HUDEP-2 (cell line): ENCODE results near the gene TOB1.
"Not testable (repeated sequence)": the region's sequence is repeated elsewhere in the genome, so short reads cannot be mapped to it uniquely, and the experiment has no call there.

Experiments used
- DNase-seq, 76 experiments: peaks; one replicate each; lab custom pipeline; 2025; ENCODE audit not compliant: unreplicated experiment in 76 of 76; lab: John Stamatoyannopoulos, UW

The TOB1 gene

GRCh38 chr17:50871364-50871763 is 5.2 kb upstream of the TOB1 start:
- DNase-seq = no peak

GRCh38 chr17:50868602-50869001 is 2.4 kb upstream of the TOB1 start:
- DNase-seq = no peak

DNA sequence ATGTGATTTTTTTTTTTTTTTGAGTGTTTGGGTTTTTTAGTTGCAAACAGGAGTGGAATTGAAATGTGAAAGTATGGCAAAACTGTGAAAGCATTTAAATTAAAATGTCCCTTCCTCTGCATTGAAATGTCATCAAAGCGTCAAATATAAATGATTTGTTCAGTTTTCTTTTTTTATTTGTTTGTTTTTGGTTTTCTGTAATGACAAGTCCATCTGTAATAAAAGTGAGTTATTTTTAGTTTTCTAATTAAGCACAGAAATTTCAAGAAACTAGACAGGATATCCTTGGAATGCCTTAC is 1.9 kb upstream of the TOB1 start:
- DNase-seq = no peak

GRCh38 chr17:50867363-50868139 is 1.4 kb upstream of the TOB1 start:
- DNase-seq = peak in 74 of 76 experiments; percentile 51 to 93 (median 82)

GRCh38 chr17:50866950-50867362 is 802 bp upstream of the TOB1 start:
- peak in 47 of 76 experiments; percentile 37 to 92 (median 59) for DNase-seq

GRCh38 chr17:50865868-50866260 is 290 bp downstream of the TOB1 start:
- DNase-seq = no peak

DNA sequence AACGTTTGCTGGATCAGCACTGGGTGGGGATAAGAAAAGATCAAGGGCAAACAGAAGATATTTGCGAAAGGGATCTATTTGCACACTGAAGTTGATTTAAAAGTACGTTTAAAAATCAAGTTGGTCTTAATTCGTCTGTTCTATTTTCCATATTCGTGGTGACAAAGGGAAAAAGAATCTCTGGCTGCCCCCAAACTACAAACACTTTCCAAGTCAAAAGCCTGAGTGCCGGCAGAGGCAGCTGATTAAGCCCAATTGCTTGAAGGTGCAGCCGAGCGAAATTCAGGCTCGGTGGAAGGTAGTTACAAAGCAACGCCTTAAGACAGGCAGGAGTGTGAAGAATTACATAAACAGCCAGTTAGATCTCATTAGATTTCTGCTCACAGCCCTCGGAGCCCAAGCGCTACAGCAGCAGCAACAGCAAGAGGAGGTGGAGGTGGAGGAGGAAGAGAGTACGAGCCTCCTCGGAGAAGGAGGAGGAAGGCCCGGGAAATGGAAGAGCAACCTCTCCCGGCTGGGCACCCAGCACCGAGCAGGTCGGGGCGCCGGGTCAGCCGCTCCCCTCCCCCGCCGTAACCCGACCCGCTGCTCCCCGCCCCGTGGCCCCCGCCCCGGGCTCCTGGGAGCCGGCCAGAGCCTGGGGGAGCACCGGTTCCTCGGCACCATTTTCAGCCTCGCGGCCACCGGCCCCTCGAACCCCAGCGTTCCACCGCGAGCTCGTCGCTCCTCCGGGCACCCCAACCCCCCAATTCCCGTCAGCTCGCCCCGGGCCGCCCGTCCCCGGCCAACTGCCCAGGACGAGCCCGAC is 890 bp downstream of the TOB1 start:
- DNase-seq = peak in 40 of 76 experiments; percentile 8 to 63 (median 34)

DNA sequence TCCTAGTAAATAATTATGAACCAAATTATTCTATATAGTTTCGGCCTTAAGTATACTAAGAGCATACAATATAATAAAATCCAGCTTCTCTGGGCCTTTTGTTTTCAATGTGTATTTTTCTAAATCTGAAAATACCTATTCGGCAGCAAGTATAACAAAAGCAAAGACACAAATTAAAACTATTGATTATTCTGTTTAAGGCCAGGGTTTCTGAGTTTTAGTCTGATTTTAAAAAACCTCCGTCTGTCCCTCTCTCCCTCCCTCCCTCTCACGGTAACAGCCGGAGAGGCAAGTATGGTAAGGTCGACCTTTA is 1.5 kb downstream of the TOB1 start:
- no peak for DNase-seq

- no peak for DNase-seq
Observed at GRCh38 chr17:50863931-50864330, 2.2 kb downstream of the TOB1 start.

- peak in 35 of 76 experiments; percentile 3 to 57 (median 24) for DNase-seq
Observed at GRCh38 chr17:50863221-50863843, 2.8 kb downstream of the TOB1 start.

DNA sequence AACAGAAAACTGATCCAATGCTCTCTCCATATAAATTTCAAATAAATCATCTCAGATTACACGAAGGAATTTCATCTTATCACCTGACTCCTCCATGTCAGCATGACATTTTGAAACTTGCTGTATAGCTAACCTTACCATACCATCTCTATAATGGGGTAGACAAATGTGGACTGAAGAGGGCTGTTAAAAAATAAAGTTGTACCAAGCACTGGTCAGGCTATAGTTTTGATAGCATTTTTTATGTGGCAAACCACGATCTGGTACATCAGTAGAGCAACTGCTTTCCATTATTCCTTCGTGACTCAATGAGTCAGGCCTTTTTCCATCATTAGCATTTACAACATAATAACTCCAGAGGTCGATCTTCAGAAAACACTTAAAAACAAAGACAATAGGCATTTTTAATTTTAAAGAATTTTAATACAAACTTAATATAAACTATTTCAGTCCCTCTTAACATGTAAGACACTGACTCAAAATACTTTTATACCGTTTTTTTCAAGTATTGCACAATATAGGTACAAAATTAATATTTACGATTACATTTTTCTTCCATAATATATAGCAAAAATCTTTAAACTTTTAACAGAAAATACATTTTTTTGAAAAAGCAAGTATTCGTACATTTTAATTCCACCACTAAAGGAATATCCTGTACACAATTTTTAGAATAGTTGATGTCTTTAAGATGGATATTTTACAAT is 4.2 kb downstream of the TOB1 start:
- DNase-seq = no peak

DNA sequence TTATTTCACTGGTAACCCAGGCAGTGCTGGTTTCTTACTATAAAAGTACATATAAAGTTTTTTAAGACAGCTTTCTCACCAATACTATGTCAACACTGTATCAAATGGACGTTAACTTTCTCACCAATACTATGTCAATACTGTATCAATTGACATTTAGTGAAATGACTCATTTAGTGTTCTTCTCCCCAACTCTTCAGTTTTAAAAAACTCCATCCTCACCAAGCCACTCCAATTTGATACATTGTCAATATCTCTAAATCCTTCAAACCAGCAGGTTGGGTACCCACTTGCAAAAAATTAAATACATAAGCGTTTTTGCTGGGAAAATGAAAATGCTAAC is 4.8 kb downstream of the TOB1 start:
- no peak for DNase-seq

- not testable (repeated sequence) for DNase-seq
Observed at GRCh38 chr17:50859727-50860126, 6.4 kb downstream of the TOB1 start.

- DNase-seq = no peak
Observed at GRCh38 chr17:50858486-50859225, 7.5 kb downstream of the TOB1 start.

GRCh38 chr17:50856431-50856830 is 9.7 kb downstream of the TOB1 start:
- DNase-seq = no peak

- DNase-seq = no peak
Observed at GRCh38 chr17:50855708-50856330, 10.3 kb downstream of the TOB1 start.

- DNase-seq = no peak
Observed at GRCh38 chr17:50853781-50854180, 12.4 kb downstream of the TOB1 start.

DNA sequence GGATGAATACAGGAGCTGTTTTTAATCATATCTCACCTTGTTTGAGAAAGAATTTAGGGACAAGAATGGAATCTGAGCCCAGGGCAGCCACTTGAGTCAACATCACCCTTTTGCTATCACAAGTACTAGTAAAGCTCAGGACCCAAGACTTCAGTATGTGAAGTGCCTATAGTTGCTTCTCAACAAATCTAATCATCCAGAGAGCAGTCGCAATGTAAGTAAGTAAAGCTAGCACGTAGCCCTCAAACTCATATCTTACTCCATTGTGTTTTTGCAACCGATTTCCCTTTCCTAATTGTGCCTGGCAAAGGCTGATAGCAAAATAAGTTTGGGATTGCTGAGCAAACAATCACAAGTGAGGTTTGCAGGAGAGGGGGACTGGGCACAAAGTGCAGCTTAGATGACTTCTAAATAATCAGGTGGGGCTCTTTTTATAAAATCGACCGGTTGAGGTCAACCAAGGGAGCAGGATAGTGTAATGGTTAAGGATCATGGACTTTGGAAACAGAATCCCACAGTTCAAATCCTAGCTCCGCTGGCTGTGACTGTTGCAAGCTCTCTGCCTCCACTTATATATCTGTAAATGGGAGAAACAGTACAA is 13.0 kb downstream of the TOB1 start:
- DNase-seq = no peak

- DNase-seq = no peak
Observed at GRCh38 chr17:50850640-50851039, 15.5 kb downstream of the TOB1 start.

DNA sequence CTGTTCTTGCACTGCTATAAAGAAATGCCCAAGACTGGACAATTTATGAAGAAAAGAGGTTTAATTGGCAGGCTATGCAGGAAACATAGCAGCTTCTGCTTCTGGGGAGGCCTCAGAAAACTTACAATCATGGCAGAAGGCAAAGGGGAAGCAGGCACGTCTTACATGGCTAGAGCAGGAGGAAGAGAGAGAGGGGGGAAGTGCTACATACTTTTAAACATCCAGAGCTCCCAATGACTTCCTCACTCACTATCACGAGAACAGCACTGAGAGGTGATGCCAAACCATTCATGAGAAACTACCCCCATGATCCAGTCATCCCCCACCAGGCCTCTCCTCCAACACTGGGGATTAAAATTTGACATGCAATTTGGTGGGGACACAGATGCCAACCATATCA is 17.4 kb downstream of the TOB1 start:
- no peak for DNase-seq
